OCI-LY7 (cell line): ENCODE measurements around the gene INSIG1.

Source experiments
- CTCF ChIP-seq: fragments of 200-600 bp; sonication (generic); conservative IDR thresholded peaks from 2 replicates; pipeline ENCODE4 v1.5.1; 2014; ENCODE audit warnings: mild to moderate bottlenecking, antibody characterized with exemption, low read length, moderate library complexity, mixed read lengths
- EZH2phosphoT487 ChIP-seq: fragments of 200-600 bp; sonication (generic); IDR thresholded peaks from 2 replicates; pipeline ENCODE4 v1.6.1; 2018; ENCODE audit warnings: low read depth, borderline replicate concordance, mild to moderate bottlenecking, mixed run types, antibody characterized with exemption, low read length, moderate library complexity, mixed read lengths

GRCh38 chr7:155356323-155357105 lies 58.8 kb downstream of the INSIG1 start:
- TF ChIP-seq CTCF = peak; percentile 68
- no peak for TF ChIP-seq EZH2phosphoT487
